ENCODE data around the gene KRTDAP. TPM values are rescaled to one million over a fixed set of nuclear protein-coding genes. Genes with fewer than 3 reads are reported as not detected.

The KRTDAP gene
- total and polyA plus RNA-seq, 10 of the 15 experiments (the other 5 are each of a cell fraction or from before 2014, with no cell fraction given) = 0.23 TPM; not detected in 9

DNA sequence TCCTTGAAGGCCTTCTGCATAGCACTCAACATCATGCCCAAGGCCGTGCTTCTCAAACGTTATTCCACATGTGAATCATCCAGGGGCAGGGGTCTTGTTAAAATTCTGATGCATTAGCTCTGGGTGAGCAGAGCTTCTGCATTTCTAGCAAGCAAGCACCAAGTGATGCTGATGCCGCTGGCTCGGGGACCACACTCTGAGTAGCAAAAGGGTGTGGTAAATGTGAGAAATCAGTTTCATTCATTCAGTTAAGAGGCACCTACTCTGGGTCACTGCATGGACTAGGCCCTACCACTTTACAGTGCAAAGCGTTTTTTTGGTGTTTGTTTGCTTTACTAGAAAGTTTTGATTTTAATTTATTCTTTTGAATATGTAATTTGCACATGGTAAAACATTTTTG lies 7.2 kb downstream of the KRTDAP start (continued):
- TF ChIP-seq, protein P1, sequence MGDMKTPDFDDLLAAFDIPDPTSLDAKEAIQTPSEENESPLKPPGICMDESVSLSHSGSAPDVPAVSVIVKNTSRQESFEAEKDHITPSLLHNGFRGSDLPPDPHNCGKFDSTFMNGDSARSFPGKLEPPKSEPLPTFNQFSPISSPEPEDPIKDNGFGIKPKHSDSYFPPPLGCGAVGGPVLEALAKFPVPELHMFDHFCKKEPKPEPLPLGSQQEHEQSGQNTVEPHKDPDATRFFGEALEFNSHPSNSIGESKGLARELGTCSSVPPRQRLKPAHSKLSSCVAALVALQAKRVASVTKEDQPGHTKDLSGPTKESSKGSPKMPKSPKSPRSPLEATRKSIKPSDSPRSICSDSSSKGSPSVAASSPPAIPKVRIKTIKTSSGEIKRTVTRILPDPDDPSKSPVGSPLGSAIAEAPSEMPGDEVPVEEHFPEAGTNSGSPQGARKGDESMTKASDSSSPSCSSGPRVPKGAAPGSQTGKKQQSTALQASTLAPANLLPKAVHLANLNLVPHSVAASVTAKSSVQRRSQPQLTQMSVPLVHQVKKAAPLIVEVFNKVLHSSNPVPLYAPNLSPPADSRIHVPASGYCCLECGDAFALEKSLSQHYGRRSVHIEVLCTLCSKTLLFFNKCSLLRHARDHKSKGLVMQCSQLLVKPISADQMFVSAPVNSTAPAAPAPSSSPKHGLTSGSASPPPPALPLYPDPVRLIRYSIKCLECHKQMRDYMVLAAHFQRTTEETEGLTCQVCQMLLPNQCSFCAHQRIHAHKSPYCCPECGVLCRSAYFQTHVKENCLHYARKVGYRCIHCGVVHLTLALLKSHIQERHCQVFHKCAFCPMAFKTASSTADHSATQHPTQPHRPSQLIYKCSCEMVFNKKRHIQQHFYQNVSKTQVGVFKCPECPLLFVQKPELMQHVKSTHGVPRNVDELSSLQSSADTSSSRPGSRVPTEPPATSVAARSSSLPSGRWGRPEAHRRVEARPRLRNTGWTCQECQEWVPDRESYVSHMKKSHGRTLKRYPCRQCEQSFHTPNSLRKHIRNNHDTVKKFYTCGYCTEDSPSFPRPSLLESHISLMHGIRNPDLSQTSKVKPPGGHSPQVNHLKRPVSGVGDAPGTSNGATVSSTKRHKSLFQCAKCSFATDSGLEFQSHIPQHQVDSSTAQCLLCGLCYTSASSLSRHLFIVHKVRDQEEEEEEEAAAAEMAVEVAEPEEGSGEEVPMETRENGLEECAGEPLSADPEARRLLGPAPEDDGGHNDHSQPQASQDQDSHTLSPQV (IDR thresholded peaks at IDR 0.05) = no peak
- TF ChIP-seq NFYB (IDR thresholded peaks at IDR 0.05; ENCODE audit: insufficient read depth, low read depth, low read length) (no peak), BACH1 (IDR thresholded peaks at IDR 0.05; ENCODE audit: borderline replicate concordance) (no peak), TCF7 (IDR thresholded peaks at IDR 0.05; ENCODE audit: borderline replicate concordance) (no peak), HDAC2 (IDR thresholded peaks at IDR 0.05) (no peak)

DNA sequence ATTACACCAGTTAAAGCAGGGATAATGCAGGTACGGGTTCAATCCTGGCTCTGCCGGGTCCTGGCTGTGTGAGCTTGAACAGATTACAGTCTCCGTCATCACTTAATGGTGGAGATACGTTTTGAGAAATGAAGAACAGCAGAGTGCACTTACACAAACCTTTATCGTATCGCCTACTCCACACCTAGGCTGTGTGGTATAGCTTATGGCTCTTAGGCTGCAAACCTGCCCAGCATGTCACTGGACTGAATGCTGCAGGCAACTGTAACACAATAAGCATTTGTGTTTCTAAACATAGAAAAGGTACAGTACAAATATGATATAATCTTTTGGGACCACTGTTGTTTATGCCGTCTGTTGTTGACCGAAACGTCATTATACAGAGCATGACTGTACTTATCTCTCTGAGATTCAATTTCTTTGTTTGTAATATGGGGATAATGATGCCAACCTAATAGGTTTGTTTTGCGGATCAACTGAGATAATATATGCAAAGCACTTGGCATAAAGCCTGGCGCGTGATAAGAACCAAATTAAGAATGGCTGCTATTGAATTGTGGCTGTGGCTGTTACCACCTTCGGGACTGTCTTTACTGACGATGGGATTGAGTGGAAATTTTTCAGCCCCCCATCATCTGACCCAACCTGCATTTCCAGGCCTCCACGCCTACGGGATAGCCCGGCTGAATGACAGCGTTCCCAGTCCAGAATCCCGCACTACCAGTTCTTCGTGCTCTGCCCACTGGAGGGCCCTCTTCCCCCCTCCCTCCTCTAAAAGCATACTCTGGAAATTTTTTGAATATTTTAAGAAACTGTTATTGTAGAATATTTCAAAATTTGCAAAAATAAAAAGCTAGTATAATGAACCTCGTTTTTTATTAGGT lies 11.2 kb downstream of the KRTDAP start:
- Histone ChIP-seq H3K4me3 (no peak overlapping the region), H3K4me2 (ENCODE audit: control insufficient read depth, insufficient read depth) (no peak overlapping the region), H3K9me3 (replicated peaks; ENCODE audit: control insufficient read depth, insufficient read depth, low read length) (no peaks in the 10 kb centered on the region), H3K79me2 (ENCODE audit: control insufficient read depth, insufficient read depth, low read length) (no peaks in the 10 kb centered on the region), H3K9ac (ENCODE audit: control insufficient read depth, insufficient read depth, low read length) (no peak overlapping the region), H3K27me3 (replicated peaks in 1 of 2; ENCODE audit: control insufficient read depth in 2 of 2, insufficient read depth in 2 of 2, low read length in 1 of 2) (no peaks in the 10 kb centered on the region), H3K36me3 (ENCODE audit: control insufficient read depth in 2 of 2, insufficient read depth in 2 of 2, low read length in 1 of 2) (no peaks in the 10 kb centered on the region), H3K27ac (ENCODE audit: control insufficient read depth, insufficient read depth) (no peak overlapping the region), H4K20me1 (ENCODE audit: control insufficient read depth, insufficient read depth) (no peaks in the 10 kb centered on the region), H2AFZ (ENCODE audit: control insufficient read depth, low read depth, low read length) (no peak overlapping the region), H3K4me1 (ENCODE audit: control insufficient read depth, insufficient read depth, low read length) (peaks cover under 1% of the 10 kb centered on the region)
- BruUV-seq (replicated peaks) = no TSS peak
- intact Hi-C loops (cut with micrococcal nuclease; ENCODE audit: unreplicated experiment) = no loop called here
- in situ Hi-C loops (cut with MboI) = no loop called here
- WGBS (ENCODE audit: insufficient coverage, insufficient replicate concordance, low lambda C conversion rate, missing lambda C conversion rate) = 77% methylated on average over 21 of the region's 21 CpGs
- ChIA-PET CTCF (interaction anchor here (1.5 to 3.0 kb wide), 4 partner anchors 16 to 126 kb away, joined by 3 to 16 read pairs (median 8); no protein-coding TSS in a partner anchor), POLR2A (no interaction called here), RAD21 (ENCODE audit: unreplicated experiment) (interaction anchor here (0.6 to 2.0 kb wide), 4 partner anchors 11 to 36 kb away, joined by 3 to 7 read pairs (median 4); no protein-coding TSS in a partner anchor), SMC1A (ENCODE audit: uncharacterized antibody, unreplicated experiment) (interaction anchor here (1.1 to 1.6 kb wide), 3 partner anchors 9 to 126 kb away, joined by 4 to 8 read pairs (median 7); no protein-coding TSS in a partner anchor)
- ATAC-seq (no peak), FAIRE-seq (no peak), DNase-seq (ENCODE audit: low read depth, low spot score) (no peak)
- TF ChIP-seq RAD21 (IDR thresholded peaks at IDR 0.05; ENCODE audit: insufficient read depth, low read depth, low read length) = no peak
- TF ChIP-seq NFYA (IDR thresholded peaks at IDR 0.05; ENCODE audit: borderline replicate concordance, low read depth, low read length) = no peak
- TF ChIP-seq ZNF622 (IDR thresholded peaks at IDR 0.05) = no peak
- no peak for TF ChIP-seq HCFC1 (IDR thresholded peaks at IDR 0.05; ENCODE audit: low read length)
- no peak for TF ChIP-seq CBX5 (IDR thresholded peaks at IDR 0.05; ENCODE audit: low read depth)
- TF ChIP-seq EGR1 (IDR thresholded peaks at IDR 0.05; ENCODE audit: borderline replicate concordance in 1 of 2, low read depth in 2 of 2, low read length in 2 of 2) = no peak
- no peak for TF ChIP-seq TCF7 (IDR thresholded peaks at IDR 0.05; ENCODE audit: borderline replicate concordance)
- no peak for TF ChIP-seq ZSCAN29 (IDR thresholded peaks at IDR 0.05)
- no peak for TF ChIP-seq SRF (IDR thresholded peaks at IDR 0.05; ENCODE audit: low read depth in 2 of 2, low read length in 2 of 2)
- TF ChIP-seq, protein P2, sequence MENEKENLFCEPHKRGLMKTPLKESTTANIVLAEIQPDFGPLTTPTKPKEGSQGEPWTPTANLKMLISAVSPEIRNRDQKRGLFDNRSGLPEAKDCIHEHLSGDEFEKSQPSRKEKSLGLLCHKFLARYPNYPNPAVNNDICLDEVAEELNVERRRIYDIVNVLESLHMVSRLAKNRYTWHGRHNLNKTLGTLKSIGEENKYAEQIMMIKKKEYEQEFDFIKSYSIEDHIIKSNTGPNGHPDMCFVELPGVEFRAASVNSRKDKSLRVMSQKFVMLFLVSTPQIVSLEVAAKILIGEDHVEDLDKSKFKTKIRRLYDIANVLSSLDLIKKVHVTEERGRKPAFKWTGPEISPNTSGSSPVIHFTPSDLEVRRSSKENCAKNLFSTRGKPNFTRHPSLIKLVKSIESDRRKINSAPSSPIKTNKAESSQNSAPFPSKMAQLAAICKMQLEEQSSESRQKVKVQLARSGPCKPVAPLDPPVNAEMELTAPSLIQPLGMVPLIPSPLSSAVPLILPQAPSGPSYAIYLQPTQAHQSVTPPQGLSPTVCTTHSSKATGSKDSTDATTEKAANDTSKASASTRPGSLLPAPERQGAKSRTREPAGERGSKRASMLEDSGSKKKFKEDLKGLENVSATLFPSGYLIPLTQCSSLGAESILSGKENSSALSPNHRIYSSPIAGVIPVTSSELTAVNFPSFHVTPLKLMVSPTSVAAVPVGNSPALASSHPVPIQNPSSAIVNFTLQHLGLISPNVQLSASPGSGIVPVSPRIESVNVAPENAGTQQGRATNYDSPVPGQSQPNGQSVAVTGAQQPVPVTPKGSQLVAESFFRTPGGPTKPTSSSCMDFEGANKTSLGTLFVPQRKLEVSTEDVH (IDR thresholded peaks at IDR 0.05; ENCODE audit: low read depth, partially characterized antibody) = no peak
- no peak for TF ChIP-seq ZNF24 (IDR thresholded peaks at IDR 0.05)
- TF ChIP-seq BACH1 (IDR thresholded peaks at IDR 0.05; ENCODE audit: borderline replicate concordance) = no peak

Measured in GM12878 (cell line).